Measurements from ENCODE around the gene HCK. TPM values are rescaled to one million over a fixed set of nuclear protein-coding genes. Genes with fewer than 3 reads are reported as not detected.

Gene HCK
- total RNA-seq, 1 donor from 2014 or later: not detected

DNA sequence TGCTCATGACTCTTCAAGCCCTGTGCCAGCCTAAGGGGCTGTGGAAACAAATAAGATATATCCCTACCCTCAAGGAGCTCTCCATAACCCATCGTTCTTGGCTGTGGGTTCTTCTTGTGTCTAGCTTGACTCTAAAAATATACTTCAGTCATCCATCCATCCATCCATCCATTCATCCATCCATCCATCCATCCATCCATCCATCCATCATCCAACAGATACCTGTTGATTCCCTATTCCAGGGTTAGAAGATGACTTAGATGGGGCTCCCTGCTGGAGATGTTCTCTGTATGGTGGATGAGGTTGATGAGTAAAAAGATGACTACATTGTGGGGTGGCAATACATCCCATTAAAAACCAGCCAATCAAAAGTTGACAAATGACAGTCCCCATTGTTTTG lies 23.5 kb downstream of the HCK start:
- Mint-ChIP-seq H3K9me3 (ENCODE audit: unreplicated experiment) (no peaks in the 10 kb centered on the region), H3K4me1 (ENCODE audit: unreplicated experiment) (no peaks in the 10 kb centered on the region), H3K27ac (ENCODE audit: unreplicated experiment) (no peak overlapping the region), H3K36me3 (ENCODE audit: unreplicated experiment) (no peaks in the 10 kb centered on the region), H3K27me3 (ENCODE audit: unreplicated experiment) (peaks cover 21% of the 10 kb centered on the region), H3K4me3 (ENCODE audit: unreplicated experiment) (no peak overlapping the region)
- TF ChIP-seq, protein P1, sequence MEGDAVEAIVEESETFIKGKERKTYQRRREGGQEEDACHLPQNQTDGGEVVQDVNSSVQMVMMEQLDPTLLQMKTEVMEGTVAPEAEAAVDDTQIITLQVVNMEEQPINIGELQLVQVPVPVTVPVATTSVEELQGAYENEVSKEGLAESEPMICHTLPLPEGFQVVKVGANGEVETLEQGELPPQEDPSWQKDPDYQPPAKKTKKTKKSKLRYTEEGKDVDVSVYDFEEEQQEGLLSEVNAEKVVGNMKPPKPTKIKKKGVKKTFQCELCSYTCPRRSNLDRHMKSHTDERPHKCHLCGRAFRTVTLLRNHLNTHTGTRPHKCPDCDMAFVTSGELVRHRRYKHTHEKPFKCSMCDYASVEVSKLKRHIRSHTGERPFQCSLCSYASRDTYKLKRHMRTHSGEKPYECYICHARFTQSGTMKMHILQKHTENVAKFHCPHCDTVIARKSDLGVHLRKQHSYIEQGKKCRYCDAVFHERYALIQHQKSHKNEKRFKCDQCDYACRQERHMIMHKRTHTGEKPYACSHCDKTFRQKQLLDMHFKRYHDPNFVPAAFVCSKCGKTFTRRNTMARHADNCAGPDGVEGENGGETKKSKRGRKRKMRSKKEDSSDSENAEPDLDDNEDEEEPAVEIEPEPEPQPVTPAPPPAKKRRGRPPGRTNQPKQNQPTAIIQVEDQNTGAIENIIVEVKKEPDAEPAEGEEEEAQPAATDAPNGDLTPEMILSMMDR (IDR thresholded peaks at IDR 0.05): no peak
- DNase-seq (ENCODE audit: extremely low spot score, unreplicated experiment): no peak

DNA sequence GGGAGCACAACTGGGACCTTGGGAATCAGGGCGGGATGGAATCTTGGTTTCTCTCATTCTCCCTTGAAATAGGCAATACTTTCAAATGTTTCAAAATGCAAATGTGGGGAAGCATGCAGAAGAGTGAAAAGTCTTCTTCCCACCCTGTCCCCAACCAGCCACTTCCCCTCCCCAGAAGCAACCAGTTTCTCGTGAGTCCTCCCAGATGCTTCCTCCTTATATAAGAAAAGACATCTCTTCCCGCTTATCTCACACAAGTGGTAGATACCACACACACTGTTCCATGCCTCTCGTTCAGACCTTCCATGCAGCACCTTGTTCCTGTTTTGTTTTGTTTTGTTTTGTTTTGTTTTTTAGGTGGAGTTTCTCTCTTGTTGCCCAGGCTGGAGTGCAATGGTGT lies 25.1 kb downstream of the HCK start:
- H3K27me3 Mint-ChIP-seq (ENCODE audit: unreplicated experiment): peaks cover 26% of the 10 kb centered on the region
- H3K4me1 Mint-ChIP-seq (ENCODE audit: unreplicated experiment): no peaks in the 10 kb centered on the region
- no peaks in the 10 kb centered on the region for H3K36me3 Mint-ChIP-seq (ENCODE audit: unreplicated experiment)
- H3K4me3 Mint-ChIP-seq (ENCODE audit: unreplicated experiment): no peak overlapping the region
- no peak overlapping the region for H3K27ac Mint-ChIP-seq (ENCODE audit: unreplicated experiment)
- no peak for DNase-seq (ENCODE audit: extremely low spot score, unreplicated experiment)
- no peaks in the 10 kb centered on the region for H3K9me3 Mint-ChIP-seq (ENCODE audit: unreplicated experiment)
- TF ChIP-seq, protein P1 (IDR thresholded peaks at IDR 0.05): no peak

DNA sequence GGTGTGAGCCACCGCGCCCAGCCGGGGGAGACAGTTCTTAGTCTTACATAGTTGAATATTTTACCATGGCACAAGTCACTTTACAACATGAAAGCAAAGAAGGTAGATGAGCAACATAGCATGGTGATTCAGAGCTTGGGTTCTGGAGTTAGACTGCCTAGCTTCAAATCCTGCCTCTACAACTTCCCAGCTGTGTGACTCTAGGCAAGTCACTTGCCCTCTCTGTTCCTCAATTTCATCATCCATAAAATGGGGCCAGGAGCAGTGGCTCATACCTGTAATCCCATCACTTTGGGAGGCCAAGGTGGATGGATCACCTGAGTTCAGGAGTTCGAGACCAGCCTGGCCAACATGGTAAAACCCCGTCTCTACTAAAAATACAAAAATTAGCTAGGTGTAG lies 26.3 kb downstream of the HCK start:
- Mint-ChIP-seq H3K4me3 (ENCODE audit: unreplicated experiment) (no peak overlapping the region), H3K36me3 (ENCODE audit: unreplicated experiment) (no peaks in the 10 kb centered on the region), H3K4me1 (ENCODE audit: unreplicated experiment) (no peaks in the 10 kb centered on the region), H3K27ac (ENCODE audit: unreplicated experiment) (no peak overlapping the region), H3K9me3 (ENCODE audit: unreplicated experiment) (no peaks in the 10 kb centered on the region), H3K27me3 (ENCODE audit: unreplicated experiment) (peaks cover 35% of the 10 kb centered on the region)
- no peak for DNase-seq (ENCODE audit: extremely low spot score, unreplicated experiment)
- TF ChIP-seq, protein P1 (IDR thresholded peaks at IDR 0.05): no peak

DNA sequence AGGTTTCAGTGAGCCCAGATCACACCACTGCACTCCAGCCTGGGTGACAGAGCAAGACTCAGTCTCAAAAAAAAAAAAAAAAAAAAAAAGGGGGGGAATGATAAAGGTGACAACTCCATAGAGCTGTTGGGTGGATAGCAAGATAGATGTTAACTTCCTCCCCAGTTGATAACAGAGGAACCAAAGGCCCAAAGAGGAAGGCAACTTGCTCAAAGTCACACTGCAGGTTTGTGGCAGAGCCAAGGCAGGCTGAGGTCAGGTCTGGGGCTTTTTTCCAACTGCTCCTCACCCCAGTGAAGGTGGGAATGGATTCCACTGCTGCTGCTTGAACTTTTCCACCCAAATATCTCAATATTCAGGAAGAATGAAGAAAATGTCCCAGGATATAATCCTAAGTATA lies 26.7 kb downstream of the HCK start:
- Mint-ChIP-seq H3K4me1 (ENCODE audit: unreplicated experiment) (no peaks in the 10 kb centered on the region), H3K27ac (ENCODE audit: unreplicated experiment) (no peak overlapping the region), H3K9me3 (ENCODE audit: unreplicated experiment) (no peaks in the 10 kb centered on the region), H3K4me3 (ENCODE audit: unreplicated experiment) (no peak overlapping the region), H3K27me3 (ENCODE audit: unreplicated experiment) (peaks cover 37% of the 10 kb centered on the region), H3K36me3 (ENCODE audit: unreplicated experiment) (no peaks in the 10 kb centered on the region)
- no peak for DNase-seq (ENCODE audit: extremely low spot score, unreplicated experiment)
- TF ChIP-seq, protein P1 (IDR thresholded peaks at IDR 0.05): no peak

DNA sequence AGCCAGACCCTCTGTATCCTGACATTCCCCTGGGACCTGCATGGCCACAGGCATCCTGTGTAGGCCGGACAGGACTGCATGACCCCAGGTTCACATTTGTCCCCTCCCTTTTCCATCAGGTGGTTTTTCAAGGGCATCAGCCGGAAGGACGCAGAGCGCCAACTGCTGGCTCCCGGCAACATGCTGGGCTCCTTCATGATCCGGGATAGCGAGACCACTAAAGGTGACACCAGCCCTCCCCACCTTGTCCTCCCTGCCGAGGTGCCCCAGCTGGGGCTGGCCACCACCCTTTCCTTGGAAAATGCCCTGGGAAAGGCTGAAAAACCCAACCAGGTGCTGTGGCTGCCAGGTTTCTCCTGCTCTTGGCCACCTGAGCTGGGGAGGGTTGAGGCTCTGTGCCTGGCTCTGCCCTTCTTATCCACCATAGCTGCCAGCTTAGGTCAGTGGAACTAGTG lies 27.6 kb downstream of the HCK start:
- TF ChIP-seq, protein P1 (IDR thresholded peaks at IDR 0.05): no peak
- H3K4me1 Mint-ChIP-seq (ENCODE audit: unreplicated experiment): no peaks in the 10 kb centered on the region
- no peak overlapping the region for H3K27ac Mint-ChIP-seq (ENCODE audit: unreplicated experiment)
- no peak overlapping the region for H3K4me3 Mint-ChIP-seq (ENCODE audit: unreplicated experiment)
- no peak for DNase-seq (ENCODE audit: extremely low spot score, unreplicated experiment)
- H3K27me3 Mint-ChIP-seq (ENCODE audit: unreplicated experiment): peaks cover 42% of the 10 kb centered on the region
- H3K9me3 Mint-ChIP-seq (ENCODE audit: unreplicated experiment): no peaks in the 10 kb centered on the region
- H3K36me3 Mint-ChIP-seq (ENCODE audit: unreplicated experiment): no peaks in the 10 kb centered on the region
